TTC549 (cell line): ENCODE results near the gene ADARB2.
"Not testable (repeated sequence)": the region's sequence is repeated elsewhere in the genome, so short reads cannot be mapped to it uniquely, and the experiment has no call there.

Experiments
- FAIRE-seq: peaks from 2 replicates; lab custom pipeline; 2012; peaks lifted over from hg19 to GRCh38; lab: Jason Lieb, UNC

Gene ADARB2

DNA sequence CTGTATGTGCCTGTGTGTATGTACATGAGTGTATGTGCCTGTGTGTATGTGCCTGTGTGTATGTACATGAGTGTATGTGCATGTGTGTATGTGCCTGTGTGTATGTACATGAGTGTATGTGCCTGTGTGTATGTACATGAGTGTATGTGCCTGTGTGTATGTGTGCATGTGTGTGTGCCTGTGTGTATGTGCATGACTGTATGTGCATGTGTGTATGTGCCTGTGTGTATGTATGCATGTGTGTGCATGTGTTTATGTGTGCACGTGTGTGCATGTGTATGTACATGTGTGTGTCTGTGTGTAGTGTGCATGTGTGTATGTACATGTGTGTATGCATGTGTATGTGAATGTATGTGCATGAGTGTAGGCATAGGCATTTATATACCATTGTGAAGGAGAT lies 274.8 kb downstream of the ADARB2 start:
- no peak for FAIRE-seq

DNA sequence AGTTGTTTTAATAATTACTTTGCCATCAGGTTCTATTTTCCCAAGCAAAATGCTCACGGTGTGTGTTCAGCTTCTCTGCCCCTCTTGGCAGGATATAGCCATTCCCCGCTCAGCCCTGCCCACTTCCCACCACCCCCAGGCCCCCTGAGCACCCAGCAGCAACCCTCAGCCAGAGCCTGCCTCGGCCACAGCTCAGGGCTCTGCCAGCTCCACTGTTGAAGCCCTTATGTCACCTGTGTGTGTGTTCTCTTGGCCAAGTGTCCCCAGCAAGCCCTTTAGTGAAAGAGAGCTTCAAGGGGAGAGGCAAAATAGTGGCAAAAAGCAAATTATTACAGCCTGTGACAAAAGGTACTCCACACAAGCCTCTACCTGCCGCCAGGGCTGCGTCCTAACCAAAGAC lies 275.3 kb downstream of the ADARB2 start:
- FAIRE-seq, result no peak

DNA sequence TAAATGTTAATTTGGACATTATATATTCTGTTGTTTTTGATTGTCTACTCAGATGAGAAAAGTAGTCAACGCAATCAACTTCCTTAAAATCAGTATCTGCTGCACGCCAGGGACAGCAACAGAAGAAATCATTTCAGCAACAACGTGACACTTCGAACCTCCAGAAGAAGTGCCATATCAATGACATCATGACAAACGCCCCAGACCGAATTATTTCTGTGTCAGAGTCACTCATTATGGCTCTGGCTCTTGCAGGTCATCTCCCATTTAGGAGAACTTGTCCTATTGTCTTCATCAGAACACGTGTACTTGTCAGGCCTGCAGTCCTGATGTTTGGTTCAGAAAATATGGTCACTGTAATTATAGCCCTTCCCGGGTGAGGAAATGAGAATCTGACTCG lies 276.3 kb downstream of the ADARB2 start:
- no peak for FAIRE-seq

DNA sequence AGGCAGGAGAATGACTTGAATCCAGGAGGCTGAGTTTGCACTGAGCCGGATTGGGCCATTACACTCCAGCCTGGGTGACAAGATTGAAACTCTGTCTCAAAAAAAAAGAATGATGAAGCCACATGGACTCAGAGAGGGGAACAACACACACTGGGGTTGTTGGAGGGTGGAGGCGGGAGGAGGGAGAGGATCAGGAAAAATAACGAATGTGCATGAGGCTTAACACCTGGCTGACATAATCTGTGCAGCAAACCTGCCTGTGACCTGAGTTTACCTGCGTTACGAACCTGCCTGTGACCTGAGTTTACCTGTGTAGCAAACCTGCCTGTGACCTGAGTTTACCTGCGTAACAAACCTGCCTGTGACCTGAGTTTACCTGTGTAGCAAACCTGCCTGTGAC lies 277.7 kb downstream of the ADARB2 start:
- FAIRE-seq, result not testable (repeated sequence)

DNA sequence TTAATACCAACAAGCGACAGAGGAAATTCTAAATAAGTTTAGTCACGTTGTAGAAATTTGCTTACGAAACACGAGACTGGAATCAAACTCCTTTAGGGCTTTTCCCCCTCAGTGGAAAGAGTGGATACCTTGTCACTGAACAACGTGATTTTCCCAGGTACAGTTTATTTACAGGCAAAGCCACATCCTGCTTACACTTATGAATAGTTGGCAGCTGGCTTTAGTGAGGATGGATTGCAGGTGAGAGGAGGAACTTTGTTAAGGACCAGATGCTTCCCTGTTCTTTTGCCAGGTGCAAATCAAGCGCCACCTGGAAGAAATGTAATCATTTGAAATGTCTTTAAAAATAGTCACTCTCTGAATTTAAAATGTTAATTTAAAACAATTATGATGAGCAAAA lies 282.4 kb downstream of the ADARB2 start:
- FAIRE-seq, result no peak

DNA sequence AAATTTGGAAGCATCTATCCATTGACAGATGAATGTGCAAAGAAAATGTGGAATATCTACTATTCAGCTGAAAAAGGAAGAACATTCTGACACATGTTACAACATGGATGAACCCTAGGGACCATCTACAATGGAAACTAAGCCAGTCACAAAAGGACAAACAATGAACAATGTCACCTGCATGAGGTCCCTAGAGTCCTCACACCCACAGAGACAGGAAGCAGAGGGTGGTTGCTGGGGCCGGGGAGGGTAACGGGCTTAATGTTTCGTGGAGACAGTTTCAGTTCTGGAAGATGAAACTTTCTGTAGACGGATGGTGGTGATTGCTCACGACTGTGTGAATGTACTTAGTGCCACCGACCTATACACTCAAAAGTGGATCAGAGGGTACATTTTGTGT lies 282.9 kb downstream of the ADARB2 start:
- FAIRE-seq, result no peak

DNA sequence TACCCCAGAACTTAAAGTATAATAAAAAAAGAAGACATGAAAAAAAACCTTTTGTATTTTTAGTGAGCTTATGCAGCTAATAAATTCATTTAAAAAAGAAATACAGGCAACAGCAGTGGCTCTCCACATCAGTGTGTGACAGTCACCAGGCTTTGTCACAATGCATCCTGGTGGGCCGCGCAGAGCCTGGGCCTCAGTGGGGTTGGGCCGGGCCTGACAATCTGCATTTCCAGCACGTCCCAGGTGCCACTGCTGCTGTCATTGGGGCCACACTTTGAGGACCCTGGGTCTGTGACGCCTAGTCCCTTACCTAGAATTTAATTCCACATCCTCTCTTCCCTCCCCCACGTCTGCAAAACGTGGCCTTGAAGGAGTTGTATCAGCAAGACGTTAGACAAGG lies 284.5 kb downstream of the ADARB2 start:
- no peak for FAIRE-seq

- FAIRE-seq, result no peak
Observed at GRCh38 chr10:1451941-1452340, 285.4 kb downstream of the ADARB2 start.

- FAIRE-seq, result no peak
Observed at GRCh38 chr10:1451362-1451888, 285.9 kb downstream of the ADARB2 start.

DNA sequence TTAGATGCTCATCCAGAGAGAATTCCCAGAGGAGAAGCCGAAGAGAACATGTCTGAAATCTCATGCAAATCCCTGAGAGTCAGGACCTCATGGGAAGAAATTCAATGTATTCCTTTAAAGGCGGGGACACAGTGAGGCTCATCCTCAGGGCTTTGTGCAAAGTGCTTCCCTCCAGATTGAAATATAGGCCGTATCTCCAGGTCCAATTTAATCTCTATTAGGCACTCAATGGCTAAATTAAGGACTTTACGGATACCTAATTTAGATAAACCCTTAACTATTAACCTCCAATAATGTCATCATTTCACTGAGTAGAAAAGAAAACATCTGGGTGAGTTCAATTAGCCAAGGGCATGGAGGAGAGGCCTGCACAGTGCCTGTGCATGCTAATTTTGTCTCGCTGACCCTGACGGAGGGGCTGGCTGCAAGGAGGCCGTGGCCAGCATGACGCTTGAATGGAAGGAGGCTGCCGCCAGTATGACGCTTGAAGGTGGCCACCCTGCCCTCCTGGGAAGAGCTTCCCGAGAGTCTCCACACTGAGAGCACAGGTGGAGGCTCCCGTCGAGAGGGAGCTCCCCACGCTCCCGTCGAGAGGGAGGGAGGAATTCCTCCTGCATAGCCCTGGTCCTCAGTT lies 287.6 kb downstream of the ADARB2 start:
- no peak for FAIRE-seq

GRCh38 chr10:1449021-1449420 lies 288.3 kb downstream of the ADARB2 start:
- FAIRE-seq, result no peak

- FAIRE-seq, result no peak
Observed at GRCh38 chr10:1448252-1448930, 288.9 kb downstream of the ADARB2 start.

GRCh38 chr10:1444826-1445225 lies 292.5 kb downstream of the ADARB2 start:
- FAIRE-seq, result no peak

- no peak for FAIRE-seq
Observed at GRCh38 chr10:1440897-1441296, 296.4 kb downstream of the ADARB2 start.

- no peak for FAIRE-seq
Observed at GRCh38 chr10:1434912-1435692, 302.2 kb downstream of the ADARB2 start.

- no peak for FAIRE-seq
Observed at GRCh38 chr10:1434202-1434601, 303.1 kb downstream of the ADARB2 start.

GRCh38 chr10:1432161-1432560 lies 305.2 kb downstream of the ADARB2 start:
- no peak for FAIRE-seq

GRCh38 chr10:1431229-1431628 lies 306.1 kb downstream of the ADARB2 start:
- no peak for FAIRE-seq

DNA sequence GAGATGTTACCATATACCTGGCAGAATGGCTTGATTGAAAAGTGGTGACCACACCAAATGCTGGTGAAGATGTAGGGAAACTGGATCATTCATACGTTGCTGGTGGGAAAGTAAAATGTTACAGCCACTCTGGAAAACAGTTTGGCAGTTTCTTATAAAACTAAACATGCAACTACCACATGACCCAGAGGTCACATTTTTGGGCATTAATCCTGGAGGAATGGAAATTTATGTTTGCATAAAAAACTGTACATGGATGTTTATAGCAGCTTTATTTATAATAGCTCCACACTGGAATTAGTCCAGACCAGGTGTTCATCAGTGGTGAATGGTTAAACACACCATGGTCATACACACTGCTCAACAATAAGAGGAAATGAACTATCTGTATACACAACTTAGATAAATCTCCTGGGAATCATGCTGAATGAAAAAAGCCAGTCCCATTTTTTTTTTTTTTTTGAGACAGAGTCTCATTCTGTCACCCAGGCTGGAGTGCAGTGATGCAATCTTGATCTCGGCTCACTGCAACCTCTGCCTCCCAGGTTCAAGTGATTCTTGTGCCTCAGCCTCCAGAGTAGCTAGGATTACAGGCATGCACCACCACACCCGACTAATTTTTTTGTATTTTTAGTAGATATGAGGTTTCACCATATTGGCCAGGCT lies 309.7 kb downstream of the ADARB2 start:
- FAIRE-seq, result not testable (repeated sequence)

DNA sequence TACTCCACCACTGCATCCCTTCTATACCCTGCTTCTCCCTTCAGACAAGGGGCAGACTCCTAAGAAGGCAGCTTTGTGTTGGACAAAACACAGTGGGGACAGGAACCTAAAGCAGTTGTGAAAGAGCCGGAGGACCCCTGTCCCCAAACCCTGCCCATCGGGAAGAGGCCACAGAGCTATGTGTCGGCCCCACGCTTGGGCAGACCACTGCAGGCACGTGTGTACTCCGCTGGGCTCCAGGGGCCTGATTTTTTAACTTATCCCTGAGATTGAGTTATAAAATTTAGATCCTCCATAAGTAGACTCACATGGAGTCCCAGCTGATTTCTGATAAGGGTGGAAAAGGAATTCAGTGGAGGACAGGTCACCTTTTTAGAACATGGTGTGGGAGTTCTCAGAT lies 310.5 kb downstream of the ADARB2 start:
- no peak for FAIRE-seq

- FAIRE-seq, result no peak
Observed at GRCh38 chr10:1425879-1426278, 311.4 kb downstream of the ADARB2 start.

- FAIRE-seq, result no peak
Observed at GRCh38 chr10:1424648-1425047, 312.7 kb downstream of the ADARB2 start.
